Transverse colon (tissue), 4 donors: ENCODE data around the gene GAD2. TPM values are rescaled to one million over a fixed set of nuclear protein-coding genes. Genes with fewer than 3 reads are reported as not detected.

Source experiments
- DNase-seq: peaks from one replicate; pipeline ENCODE4 v3.0.0-alpha.2; 2019
- H3K27ac ChIP-seq, 4 donors: fragments of 200-600 bp; sonication (generic); 2 replicates each; pipeline ENCODE4 v1.5.1; 2016 to 2018; ENCODE audit warnings: inconsistent platforms in 4 of 4
- H3K27me3 ChIP-seq: fragments of 200-600 bp; sonication (generic); 2 replicates; pipeline ENCODE4 v1.5.1; 2017; ENCODE audit warnings: inconsistent platforms
- H3K36me3 ChIP-seq, 4 donors: fragments of 200-600 bp; sonication (generic); 2 replicates each; pipeline ENCODE4 v1.5.1; 2017 to 2019; ENCODE audit warnings: inconsistent platforms in 4 of 4
- H3K4me1 ChIP-seq, 4 donors: fragments of 200-600 bp; sonication (generic); 2 replicates each; pipeline ENCODE4 v1.5.1; 2017 to 2020; ENCODE audit warnings: inconsistent platforms in 4 of 4
- H3K4me3 ChIP-seq, 4 donors: fragments of 200-600 bp; sonication (generic); 1 replicate in 1 of 4; 2 replicates in 3 of 4; pipeline versions ENCODE4 v1.5.1 to v1.6.1; 2017 to 2019; ENCODE audit warnings: inconsistent platforms in 4 of 4
- H3K9me3 ChIP-seq, 2 donors: fragments of 200-600 bp; sonication (generic); 2 replicates each; pipeline ENCODE4 v1.5.1; 2017 to 2019; ENCODE audit warnings: inconsistent platforms in 2 of 2
- CTCF ChIP-seq, 5 experiments: fragments of 200-600 bp in 3 of 5; fragments of 450-650 bp in 2 of 5; sonication (generic) in 3 of 5; IDR thresholded peaks; 1 replicate in 2 of 5; 2 replicates in 3 of 5; pipeline ENCODE4 v1.5.1; 2016 to 2017; ENCODE audit warnings: antibody characterized with exemption in 5 of 5, inconsistent platforms in 3 of 5, mild to moderate bottlenecking in 2 of 5, moderate library complexity in 1 of 5
- EP300 ChIP-seq: sonication (generic); formaldehyde crosslinking; IDR thresholded peaks from one replicate; pipeline ENCODE4 v1.6.1; 2017; ENCODE audit warnings: antibody characterized with exemption, low read depth
- POLR2A ChIP-seq: fragments of 450-650 bp; IDR thresholded peaks from one replicate; pipeline ENCODE4 v1.6.1; 2016; ENCODE audit warnings: antibody characterized with exemption, mild to moderate bottlenecking, moderate library complexity
- POLR2AphosphoS5 ChIP-seq, 3 donors: sonication (generic); formaldehyde crosslinking; IDR thresholded peaks; one replicate each; pipeline ENCODE4 v1.6.1; 2016; ENCODE audit warnings: antibody characterized with exemption in 3 of 3
- whole genome bisulfite sequencing, 2 donors: methylation state at CpG; one replicate each; pipeline ENCODE4 v1.1.5; 2018; ENCODE audit warnings: low coverage in 1 of 2; 5-methylcytosine and 5-hydroxymethylcytosine counted together
- in situ Hi-C, 4 donors: fragments of 200-750 bp; cut with MboI; loops; one replicate each; pipeline versions ENCODE4 v1.15.0 to v1.15.1; 2017; ENCODE audit warnings: low sequenced_read_pairs in 3 of 4, low pct_ligation_motif_present in 1 of 4, low pct_unique_long_range_greater_than_20kb in 1 of 4
- intact Hi-C: fragments of 100-400 bp; cut with DNase I; formaldehyde crosslinking; loops from one replicate; pipeline ENCODE4 v1.15.1; 2023; ENCODE audit warnings: low total_unique reads
- total RNA-seq, 4 donors: library from RNA; depleted of rRNA; stranded (reverse); fragments of >200 nt; gene quantifications; one replicate each; pipeline ENCODE4 v1.1.0, GENCODE V29; 2016

Gene GAD2
- total RNA-seq, 4 donors from 2014 or later: not detected

- Histone ChIP-seq H3K9me3 (no peaks in the 10 kb centered on the region), H3K36me3 (no peaks in the 10 kb centered on the region), H3K27ac (no peak overlapping the region), H3K4me3 (no peak overlapping the region), H3K4me1 (peaks cover 0 to 27% (median 5%) of the 10 kb centered on the region in 4 donors), H3K27me3 (peaks cover 81% of the 10 kb centered on the region)
- no peak for DNase-seq
- intact Hi-C loops (no loop called here), in situ Hi-C loops (no loop called here)
- TF ChIP-seq POLR2A (no peak), POLR2AphosphoS5 (IDR thresholded peaks at IDR 0.05) (no peak), EP300 (no peak), CTCF (IDR thresholded peaks at IDR 0.05) (no peak)
- WGBS, 2 donors: 37% methylated on average over 11 of the region's 11 CpGs; no CpG with 5 or more reads in 1 of the 2 donors
These were observed 3.3 kb upstream of the GAD2 start for GRCh38 chr10:26213157-26213800.

GRCh38 chr10:26214004-26214403 lies 2.6 kb upstream of the GAD2 start:
- no peak for TF ChIP-seq CTCF (IDR thresholded peaks at IDR 0.05)
- no peak for TF ChIP-seq EP300
- no peak for TF ChIP-seq POLR2A
- TF ChIP-seq POLR2AphosphoS5 (IDR thresholded peaks at IDR 0.05): no peak
- in situ Hi-C loops: no loop called here
- WGBS, 2 donors: 0 to 27% methylated on average over 2 to 7 of the region's 7 CpGs
- H3K36me3 ChIP-seq: no peaks in the 10 kb centered on the region
- peaks cover 88% of the 10 kb centered on the region for H3K27me3 ChIP-seq
- H3K4me1 ChIP-seq: peaks cover 0 to 27% (median 5%) of the 10 kb centered on the region in 4 donors
- no peak for DNase-seq
- intact Hi-C loops: no loop called here
- H3K9me3 ChIP-seq: no peaks in the 10 kb centered on the region
- H3K27ac ChIP-seq: no peak overlapping the region
- no peak overlapping the region for H3K4me3 ChIP-seq

GRCh38 chr10:26214551-26215395 lies 1.8 kb upstream of the GAD2 start:
- DNase-seq: no peak
- TF ChIP-seq POLR2A (no peak), EP300 (no peak), CTCF (IDR thresholded peaks at IDR 0.05) (no peak), POLR2AphosphoS5 (IDR thresholded peaks at IDR 0.05) (no peak)
- H3K27me3 ChIP-seq: peaks cover 96% of the 10 kb centered on the region
- peak overlapping the region in 1 of 4 donors; percentile 26 for H3K4me3 ChIP-seq
- WGBS, 2 donors: 8 to 10% methylated on average over 6 to 21 of the region's 34 CpGs
- intact Hi-C loops: no loop called here
- H3K9me3 ChIP-seq: no peaks in the 10 kb centered on the region
- H3K27ac ChIP-seq: no peak overlapping the region
- in situ Hi-C loops: no loop called here
- no peaks in the 10 kb centered on the region for H3K36me3 ChIP-seq
- H3K4me1 ChIP-seq: peaks cover 0 to 27% (median 5%) of the 10 kb centered on the region in 4 donors

GRCh38 chr10:26215396-26215934 lies 1.1 kb upstream of the GAD2 start:
- H3K4me3 ChIP-seq: peak overlapping the region in 1 of 4 donors; percentile 26
- 9 to 16% methylated on average over 13 to 31 of the region's 31 CpGs for WGBS, 2 donors
- H3K36me3 ChIP-seq: no peaks in the 10 kb centered on the region
- in situ Hi-C loops: no loop called here
- TF ChIP-seq EP300 (no peak), POLR2A (no peak), CTCF (IDR thresholded peaks at IDR 0.05) (no peak), POLR2AphosphoS5 (IDR thresholded peaks at IDR 0.05) (no peak)
- peaks cover 0 to 27% (median 5%) of the 10 kb centered on the region in 4 donors for H3K4me1 ChIP-seq
- intact Hi-C loops: no loop called here
- DNase-seq: no peak
- H3K27me3 ChIP-seq: peaks cover 99% of the 10 kb centered on the region
- H3K27ac ChIP-seq: no peak overlapping the region
- no peaks in the 10 kb centered on the region for H3K9me3 ChIP-seq
